HS-27A (cell line): ENCODE results near the gene CPNE7.

Experiments
- DNase-seq: peaks from one replicate; pipeline ENCODE4 v3.0.0-alpha.2; 2012; ENCODE audit warnings: low read depth, missing footprints

The CPNE7 gene

DNA sequence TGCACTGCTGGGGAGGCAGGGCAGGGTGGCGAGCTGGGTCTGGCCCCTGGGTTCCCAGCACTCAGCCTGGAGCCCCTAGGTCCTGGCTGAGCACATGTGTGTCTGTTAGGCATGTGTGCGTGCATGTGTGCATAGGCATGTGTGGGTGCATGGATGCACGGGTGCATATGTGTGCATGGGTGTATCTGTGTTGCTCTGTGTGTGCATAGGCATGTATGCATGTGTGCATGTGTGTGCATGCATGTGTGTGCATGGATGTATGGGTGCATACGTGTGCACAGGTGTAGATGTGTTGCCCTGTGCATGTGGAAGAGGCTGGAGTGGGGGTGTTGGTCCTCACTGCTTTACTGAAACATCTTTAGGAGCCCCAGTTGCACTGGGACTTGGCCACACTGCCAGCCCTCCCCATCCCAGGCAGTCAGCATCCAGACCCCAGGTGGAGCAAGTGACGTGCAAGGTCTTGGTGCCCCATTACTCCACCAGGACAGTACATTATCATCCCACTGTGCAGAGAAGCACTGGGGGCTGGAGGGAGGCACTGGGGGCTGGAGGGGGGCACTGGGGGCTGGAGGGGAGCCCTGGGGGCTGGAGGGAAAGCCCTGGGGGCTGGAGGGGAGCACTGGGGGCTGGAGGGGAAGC is 27.5 kb downstream of the CPNE7 start:
- no peak for DNase-seq

DNA sequence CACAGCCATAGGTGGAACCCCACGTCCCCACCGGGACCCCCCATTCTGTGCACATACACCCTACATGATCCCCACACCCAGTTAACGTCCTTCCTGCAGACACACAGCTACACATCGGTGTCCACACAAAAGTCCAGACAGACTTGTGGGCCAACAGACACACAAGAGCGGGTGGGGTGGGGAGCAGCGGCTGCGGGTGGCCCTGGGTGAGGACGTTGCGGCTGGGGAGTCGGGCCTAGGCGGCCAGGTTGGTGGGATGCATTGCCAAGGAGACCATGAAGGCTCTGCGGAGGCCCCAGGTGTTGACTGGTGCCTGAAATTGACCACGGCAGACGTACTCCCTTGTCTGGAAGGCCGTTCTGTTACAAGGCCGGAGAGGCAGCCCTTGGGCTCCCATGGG is 29.2 kb downstream of the CPNE7 start:
- no peak for DNase-seq

DNA sequence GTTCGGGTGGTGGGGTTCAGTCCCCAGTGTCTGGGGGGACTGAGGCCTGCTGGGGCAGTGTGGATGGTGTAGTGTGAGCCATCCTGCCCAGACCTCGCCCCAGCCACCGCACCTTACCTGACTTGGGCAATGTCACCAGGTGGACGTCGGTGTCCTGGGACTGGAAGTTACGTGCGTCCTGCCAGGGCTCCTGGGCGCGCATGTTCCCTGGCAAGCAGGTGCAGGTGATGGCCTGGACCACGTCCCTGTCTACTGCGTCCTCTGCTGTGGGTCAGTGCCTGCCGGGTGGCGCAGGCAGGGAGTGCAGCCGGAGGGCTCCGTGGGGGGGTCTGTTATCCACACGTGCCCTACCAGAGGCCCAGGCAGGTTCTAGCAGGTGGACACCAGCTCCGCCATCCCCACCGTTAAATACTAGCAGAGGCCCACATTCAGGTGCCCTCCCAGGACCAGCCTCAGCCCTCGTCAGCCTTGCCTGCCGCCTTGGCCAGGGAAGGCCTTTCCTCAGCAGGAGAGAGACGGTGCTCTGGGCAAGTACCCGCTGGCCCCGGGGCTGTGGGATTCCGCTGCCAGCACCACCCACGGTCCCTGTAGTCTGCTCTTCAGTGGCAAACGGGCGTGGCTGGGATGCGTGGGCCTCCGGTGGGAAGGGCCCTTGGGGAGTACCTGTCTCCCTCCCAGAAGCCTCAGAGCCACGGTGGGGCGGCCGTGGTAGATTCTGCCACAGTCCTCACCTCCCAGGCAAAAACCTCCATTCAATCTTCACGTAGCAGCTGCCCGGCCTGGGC is 29.8 kb downstream of the CPNE7 start:
- DNase-seq = no peak

DNA sequence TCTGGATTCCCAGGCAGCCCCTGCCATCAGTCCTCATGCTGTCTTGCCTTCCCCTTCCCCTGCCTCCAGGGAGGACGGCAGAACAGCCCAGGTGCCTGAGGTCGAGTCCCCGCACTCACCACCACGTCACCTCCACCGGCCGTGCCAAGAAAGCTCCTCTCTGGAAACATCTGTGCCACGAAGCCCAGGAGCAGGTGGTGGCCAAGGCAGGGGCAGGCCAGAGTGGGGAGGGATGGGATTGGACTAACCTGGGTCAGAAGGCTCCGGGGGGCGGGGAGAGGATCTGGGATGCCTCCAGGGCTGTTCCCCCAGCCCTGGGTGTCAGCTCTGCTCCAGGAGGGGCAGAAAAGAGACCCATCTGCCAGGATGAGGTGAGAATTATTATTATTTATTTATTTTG is 30.4 kb downstream of the CPNE7 start:
- no peak for DNase-seq

DNA sequence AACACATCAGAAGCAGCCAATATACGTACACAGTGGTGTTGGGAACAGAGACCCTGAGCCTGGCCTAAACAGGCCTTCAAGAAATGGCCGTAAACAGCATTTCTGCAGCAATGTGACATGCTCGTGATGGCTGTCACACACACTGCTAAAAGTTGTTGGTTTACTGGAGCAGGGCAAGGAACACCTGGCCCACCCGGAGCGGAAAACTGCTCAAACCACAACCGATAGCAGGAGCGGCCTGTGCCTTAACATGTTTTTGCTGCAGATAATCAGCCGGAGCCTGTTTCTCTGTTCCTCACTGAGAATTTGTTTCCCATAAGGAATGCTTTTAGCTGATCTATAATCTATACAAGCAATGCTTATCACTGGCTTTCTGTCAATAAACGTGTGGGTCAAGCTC is 31.9 kb downstream of the CPNE7 start:
- no peak for DNase-seq

DNA sequence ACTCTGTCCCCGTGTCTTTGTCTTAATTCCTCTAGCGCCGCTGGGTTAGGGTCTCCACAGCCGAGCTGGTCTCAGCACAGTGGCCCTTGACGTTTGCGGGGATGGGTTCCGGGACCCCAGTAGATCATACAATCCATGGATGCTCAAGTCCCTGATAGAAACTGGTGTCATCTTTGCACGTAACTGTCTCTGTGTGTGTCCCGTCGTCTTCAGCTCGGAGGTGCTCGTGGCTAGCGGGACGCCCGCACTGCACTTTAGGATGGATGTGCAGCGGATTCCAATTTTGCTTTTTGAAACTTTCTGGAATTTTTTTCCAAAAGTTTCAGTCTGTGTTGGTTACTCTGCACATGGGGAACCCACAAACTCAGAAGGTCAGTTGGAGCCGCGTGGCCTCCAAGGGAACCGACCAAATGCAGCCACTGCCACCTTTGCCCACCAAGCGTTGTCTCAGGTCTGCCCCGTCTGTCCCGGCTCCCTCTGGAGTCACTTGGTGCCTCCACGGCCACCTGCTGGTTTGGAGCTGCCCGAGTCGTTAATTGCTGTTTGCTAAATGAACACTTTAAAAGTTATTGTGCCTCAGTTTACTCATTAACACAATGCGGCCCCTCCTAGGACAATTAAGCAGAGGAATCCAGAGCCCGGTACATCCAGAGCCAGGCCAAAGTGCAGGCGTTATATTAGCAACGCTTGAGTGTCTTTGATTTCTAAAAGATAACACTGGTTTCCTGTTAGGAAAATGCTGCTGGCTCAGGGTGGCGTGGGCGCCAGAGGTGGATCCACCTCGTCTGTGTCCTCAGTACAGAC is 32.6 kb downstream of the CPNE7 start:
- no peak for DNase-seq

DNA sequence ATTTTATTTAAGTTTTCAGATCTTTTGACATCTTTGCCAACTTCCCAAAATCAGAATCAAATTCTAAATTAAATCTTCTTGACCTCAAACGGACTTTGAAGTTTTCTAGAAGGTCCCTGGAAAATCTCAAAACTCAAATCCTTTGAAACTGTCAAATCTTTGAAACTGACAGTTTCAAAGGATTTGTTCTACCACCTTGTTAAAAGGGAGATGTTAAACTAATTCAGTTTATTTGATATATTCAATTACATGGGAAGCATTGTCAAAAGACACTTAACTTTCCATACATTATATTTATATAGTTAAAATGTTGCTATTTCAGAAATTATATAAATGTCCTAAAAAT is 34.5 kb downstream of the CPNE7 start:
- no peak for DNase-seq

DNA sequence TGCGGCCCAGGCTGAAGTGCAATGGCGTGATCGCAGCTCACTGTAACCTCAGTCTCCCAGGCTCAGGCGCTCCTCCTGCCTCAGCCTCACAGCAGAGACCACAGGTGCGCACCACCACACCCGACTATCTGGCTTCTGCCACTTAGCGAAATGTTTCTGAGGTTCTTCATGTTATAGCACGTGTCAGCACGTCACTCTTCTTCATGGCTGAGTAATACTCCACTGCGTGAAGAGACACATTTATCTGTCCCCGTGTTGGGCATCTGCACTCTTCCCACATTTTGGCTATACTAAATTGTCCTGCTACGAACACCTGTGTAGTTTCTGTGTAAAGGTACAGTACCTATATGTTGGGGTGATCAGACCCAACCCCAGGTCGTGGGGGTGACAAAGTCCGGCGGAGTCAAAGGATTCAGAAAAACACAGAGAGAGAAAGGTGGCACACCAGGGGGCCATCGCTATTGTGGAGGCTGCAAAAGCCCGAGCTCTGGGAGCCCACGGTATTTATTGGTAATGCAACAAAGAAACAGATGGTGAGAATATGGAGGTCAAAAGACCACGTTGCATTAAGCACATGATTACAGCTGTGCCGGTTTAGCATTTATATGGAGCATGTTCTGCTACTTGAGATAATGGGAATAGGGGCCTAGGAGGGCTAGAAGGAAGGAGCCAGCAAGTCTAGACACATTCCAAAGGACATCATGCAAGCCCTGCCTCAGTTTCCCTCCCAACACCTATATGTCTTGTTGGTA is 37.0 kb downstream of the CPNE7 start:
- no peak for DNase-seq

DNA sequence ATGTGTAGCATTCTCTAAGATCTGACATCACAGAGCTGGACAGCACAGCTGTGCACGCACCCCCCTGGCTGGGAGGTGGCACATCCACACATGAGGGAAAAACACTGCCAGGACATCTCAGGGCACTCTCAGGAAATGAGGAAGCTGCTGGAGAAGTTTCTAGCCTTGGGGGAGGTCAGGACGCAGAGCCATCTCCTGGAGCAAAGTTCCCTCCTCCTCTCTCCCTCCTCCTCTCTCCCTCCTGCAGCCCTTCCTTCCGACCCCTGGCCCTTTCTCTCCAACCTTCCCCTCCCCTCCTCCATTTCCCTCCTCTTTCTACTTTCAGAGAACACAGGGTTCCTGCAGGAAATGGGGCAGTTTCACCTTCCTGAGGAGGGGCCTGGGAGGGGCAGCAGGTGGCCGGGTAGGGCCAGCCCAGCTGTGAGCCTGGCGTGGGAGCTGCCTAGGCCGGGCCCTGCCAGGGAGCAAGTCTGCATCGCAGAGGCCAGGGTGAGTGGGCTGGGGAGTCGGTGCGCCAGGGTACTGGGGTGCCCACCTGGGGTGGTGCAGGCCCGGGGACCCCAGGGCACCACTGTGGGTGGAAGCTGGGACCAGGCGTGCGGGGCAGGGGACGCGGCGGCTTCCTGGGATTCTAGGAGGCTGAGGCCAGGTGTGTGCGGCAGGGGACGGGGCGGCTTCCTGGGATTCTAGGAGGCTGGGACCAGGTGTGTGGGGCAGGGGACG is 37.8 kb downstream of the CPNE7 start, which contains the start of gene DPEP1:
TSS of gene DPEP1 (plus strand) at position 412 of the 723 bp plus-strand sequence. CDS start 16,769 bp downstream, outside the sequence.
- DNase-seq = no peak

DNA sequence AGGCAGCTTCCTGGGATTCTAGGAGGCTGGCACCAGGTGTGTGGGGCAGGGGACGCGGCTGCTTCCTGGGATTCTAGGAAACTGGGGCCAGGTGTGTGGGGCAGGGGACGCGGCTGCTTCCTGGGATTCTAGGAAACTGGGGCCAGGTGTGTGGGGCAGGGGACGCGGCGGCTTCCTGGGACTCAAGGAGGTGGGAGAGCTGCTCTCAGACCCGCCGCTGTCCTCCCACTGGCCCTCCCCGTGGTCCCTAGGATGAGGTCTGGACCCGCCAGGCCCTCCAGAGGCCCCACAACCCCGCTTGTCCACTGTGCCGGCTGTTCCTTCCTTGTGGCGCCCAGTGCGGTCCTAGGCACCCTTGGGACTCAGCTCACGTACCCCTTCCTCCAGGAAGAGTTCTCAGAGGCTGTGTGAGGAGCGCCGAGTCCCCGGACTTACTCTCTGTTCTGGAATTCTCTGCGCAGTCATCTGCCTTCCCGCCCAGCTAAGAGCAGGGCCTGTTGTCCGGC is 38.4 kb downstream of the CPNE7 start:
- DNase-seq = no peak

DNA sequence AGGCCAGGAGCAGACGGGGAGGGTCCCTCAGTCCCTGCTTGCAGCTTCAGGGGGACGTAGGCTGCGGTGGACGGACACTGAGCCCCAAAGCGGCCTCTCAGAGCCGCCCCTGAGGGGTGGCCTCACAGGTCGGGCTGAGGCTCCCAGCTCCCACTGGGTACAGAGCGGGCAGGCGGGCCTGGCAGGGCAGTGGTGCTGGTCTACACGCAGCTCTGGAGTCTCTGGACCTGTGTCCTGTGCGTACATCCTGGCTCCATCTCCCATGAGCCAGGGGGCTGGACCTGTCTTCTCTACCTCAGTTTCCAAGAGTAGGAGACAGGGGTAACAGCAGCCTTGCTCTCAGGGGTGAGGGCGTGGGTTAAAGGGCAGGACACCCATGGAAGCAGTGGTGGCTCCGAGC is 39.6 kb downstream of the CPNE7 start:
- DNase-seq = no peak

DNA sequence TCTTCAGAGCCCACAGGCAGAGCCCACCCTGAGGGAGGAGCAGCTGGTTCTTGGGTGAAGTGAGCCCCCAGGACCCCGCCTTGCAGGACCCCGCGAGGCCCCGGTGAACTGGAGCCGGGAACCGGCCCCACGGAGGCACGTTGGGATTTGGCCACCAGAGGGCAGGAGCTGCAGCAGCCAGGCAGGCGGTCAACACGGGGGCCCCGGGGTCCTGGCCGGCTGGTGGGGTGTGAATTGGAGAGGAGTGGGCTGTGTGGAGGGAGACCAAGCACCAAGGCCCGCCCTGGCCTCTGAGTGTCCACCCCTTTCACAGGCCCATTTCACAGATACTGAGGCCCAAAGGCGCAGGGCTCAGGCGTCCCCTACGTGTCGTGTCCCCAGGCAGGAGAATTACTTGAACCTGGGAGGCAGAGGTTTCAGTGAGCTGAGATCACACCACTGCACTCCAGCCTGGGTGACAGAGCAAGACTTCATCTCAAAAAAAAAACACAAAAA is 40.1 kb downstream of the CPNE7 start:
- DNase-seq = no peak

DNA sequence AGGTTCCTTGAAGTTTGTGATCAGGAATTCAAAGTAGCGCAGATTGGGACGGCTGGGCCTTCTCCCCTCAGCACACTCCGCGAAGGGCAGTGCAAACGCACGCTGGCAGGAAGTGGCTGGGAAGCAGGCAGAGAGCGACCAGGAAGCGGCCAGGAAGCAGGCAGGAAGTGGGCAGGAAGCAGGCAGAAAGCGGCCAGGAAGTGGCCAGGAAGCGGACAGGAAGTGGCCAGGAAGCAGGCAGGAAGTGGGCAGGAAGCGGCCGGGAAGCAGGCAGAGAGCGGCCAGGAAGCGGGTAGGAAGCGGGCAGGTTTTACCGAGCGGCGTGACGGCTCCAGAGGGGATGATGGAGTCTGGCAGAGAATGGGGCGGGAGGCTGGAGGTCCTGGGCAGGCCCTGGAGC is 41.1 kb downstream of the CPNE7 start:
- DNase-seq = no peak

DNA sequence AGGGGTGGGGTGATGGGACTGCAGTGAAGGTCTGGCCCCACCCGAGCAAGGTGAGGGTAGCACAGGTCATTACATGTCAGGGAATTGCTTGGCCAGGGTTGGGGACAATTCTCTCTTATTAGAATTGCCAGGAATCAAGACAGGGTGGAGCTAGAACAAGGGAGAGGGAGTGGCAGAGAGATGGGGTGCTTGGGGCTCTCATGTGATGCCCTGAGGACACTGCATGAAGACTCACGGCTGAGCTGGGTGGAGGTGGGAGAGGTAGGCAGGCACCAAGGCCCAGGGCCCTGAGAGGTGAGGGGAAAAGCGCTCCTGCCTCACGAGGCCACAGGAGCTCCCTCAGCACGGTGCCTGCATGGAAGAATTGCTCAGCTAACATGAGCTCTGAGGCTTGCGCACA is 41.5 kb downstream of the CPNE7 start:
- no peak for DNase-seq

DNA sequence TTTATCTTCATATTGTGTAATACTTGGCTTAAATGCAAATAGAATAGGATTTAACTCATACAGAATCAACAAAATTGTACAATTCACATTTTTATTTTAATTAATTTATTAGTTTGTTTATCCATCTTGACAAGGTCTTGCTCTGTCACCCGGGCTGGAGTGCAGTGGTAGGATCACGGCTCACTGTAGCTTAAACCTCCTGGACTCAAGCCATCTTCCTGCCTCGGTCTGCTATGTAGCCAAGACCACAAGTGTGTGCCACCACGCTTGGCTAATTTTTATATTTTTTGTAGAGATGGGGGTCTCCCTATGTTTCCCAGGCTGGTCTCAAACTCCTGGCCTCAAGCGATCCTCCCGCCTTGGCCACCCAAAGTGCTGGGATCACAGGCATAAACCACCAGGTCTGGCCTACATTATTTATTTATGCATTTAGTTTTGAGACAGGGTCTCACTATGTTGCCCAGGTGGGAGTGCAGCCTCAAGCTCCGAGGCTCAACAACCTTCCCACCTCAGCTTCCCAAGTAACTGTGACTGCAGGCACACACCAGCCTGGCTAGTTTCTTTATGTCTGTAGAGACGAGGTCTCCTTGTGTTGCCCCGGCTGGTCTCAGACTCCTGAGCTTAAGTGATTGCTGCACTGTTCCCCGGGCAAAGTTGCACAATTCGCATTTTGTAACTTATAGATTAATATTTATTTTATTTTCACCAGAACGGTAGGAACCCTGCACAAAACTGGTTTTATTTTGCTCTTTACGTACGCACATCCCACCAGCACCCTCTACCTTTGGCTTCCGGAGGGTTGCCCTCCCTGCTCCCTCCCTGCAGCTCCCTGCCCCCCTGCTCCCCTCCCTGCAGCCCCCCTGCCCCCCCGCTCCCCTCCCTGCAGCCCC is 42.8 kb downstream of the CPNE7 start:
- no peak for DNase-seq

DNA sequence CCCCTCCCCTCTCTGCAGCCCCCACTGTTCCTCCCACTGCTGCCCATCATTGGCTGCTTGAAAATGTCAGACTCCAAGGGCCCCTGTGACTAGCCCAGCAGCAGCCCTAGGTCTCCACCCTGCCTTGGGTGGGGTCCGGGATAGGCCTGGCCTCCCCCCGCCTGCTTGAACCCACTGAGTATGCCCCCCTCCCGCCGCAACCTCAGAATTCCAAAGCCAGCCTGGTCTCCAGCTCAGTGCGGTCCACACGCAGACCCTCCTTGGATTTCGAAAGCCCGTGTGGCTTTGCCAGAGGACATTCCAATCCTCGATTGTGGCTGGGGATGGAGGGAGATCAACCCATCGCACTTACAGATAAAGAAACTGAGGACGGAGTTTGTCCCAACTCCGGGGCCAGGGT is 44.3 kb downstream of the CPNE7 start:
- DNase-seq = no peak

DNA sequence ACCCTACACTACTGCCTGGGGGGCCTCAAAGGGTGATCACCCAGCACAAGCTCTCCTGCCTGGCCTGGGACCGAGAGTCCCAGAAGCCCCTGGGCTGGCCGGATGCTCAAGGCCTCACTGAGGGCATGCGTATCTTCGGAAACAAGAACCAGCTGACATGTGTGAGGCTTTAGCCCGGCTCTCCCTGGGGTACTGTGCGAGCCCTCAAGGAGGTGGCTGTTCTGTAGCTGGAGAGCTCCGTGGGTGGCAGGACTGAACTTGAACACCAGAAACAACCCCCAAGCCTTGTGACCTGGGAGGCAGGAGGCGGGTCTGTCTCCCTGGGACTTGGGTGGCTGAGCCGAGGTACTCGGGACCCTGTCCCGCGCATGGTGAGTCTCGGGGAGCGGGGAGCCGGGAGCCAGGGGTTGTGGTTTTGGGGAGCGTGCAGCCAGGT is 44.9 kb downstream of the CPNE7 start:
- DNase-seq = no peak

DNA sequence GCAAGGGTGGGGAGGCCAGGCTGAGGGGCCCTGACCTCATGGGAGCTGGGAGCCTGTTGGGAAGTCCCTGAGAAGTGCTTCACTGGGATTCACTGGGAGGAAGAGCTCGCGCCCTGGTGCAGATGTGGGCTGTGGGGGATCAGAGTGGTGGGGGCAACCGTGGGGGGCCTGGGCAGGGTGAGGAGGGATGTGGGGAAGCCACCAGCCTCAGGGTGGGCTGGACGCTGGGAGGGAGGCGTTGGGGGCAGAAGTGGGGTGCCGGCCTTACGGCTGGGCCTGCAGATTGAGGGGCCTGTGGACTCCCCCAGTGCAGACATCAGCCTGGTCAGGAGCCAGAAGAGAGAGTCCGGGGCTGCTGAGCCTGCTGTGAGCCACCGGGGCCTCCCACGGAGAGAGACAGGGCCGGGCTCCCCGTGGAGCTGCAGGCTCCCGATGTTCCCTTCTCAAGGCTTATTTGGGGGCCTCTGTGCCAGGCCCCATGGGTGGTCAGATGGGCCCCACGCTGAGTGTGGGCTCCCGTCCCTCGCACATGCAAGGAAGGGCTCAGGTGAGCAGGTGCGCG is 45.7 kb downstream of the CPNE7 start:
- DNase-seq = no peak

DNA sequence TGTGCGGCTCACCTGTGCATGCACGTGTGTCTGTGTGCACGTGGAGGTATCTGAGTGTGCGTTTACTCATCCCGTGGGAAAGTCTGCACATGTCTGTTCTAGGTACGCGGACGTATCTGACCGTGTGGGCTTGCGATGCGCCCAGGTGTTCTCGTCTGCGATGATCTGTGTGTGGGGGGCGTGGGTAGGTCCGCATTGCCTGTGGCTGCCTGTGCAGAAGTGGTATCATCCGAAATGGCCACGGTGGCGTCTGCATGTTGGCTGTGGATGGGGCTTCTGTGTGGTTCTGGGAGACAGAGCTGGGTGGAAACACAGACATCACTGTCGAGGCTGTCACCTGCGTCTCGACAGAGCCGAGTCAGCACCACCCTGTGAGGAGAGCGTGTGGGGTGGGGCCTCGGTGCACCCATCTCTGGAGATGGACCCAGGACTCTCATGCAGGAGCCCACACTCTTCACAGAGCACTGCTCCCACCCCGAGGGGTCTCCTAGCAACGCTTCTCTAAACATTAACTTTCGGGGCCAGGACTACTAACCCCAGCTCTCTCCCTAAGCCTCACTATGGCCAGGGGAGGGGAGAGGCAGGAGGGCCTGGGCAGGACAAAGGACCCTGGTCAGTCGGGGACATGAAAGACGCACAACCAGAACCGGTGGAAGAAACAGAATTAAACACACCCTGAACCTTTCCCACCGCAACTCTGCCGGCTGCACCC is 46.3 kb downstream of the CPNE7 start:
- no peak for DNase-seq
